A549 treated with Mapracorat at 1 μM for 4 hours (cell line): Measurements from ENCODE around the gene GALNT15. TPM values are rescaled to one million over a fixed set of nuclear protein-coding genes. Genes with fewer than 3 reads are reported as not detected.

Experiments used
- total RNA-seq: library from RNA; stranded (reverse); fragments of 200-300 nt; extraction: Qiagen RNA extraction; gene quantifications from 5 replicates; pipeline ENCODE4 v1.2.3, GENCODE V29; 2022

The GALNT15 gene
- total RNA-seq, result 0.03 to 0.27 TPM (median 0.13 TPM) in 4 of 5 replicates, not detected in the other

GRCh38 chr3:16174389-16174788 is at the start of gene GALNT15:
GALNT15 (plus strand) TSS chr3:16174680; CDS start chr3:16175152, 472 bp downstream.

GRCh38 chr3:16264708-16265454 is 90.4 kb downstream of the GALNT15 start, which contains the start of the genes DPH3 and OXNAD1:
DPH3 (minus strand) TSS chr3:16264943; CDS start chr3:16264876, 67 bp downstream.
OXNAD1 (plus strand) TSS chr3:16265212; CDS start chr3:16270953, 5,741 bp downstream.

Other genes starting within 250 kb of the GALNT15 start
- gene DPH3, start 90.3 kb downstream of the GALNT15 start, total RNA-seq, result 21.2 to 28.0 TPM (median 25.4 TPM) in 5 replicates
- 6.4 to 9.8 TPM (median 8.7 TPM) in 5 replicates for gene OXNAD1, start 90.5 kb downstream of the GALNT15 start, total RNA-seq